ENCODE measurements around the gene BLZF1.

BLZF1 gene

DNA sequence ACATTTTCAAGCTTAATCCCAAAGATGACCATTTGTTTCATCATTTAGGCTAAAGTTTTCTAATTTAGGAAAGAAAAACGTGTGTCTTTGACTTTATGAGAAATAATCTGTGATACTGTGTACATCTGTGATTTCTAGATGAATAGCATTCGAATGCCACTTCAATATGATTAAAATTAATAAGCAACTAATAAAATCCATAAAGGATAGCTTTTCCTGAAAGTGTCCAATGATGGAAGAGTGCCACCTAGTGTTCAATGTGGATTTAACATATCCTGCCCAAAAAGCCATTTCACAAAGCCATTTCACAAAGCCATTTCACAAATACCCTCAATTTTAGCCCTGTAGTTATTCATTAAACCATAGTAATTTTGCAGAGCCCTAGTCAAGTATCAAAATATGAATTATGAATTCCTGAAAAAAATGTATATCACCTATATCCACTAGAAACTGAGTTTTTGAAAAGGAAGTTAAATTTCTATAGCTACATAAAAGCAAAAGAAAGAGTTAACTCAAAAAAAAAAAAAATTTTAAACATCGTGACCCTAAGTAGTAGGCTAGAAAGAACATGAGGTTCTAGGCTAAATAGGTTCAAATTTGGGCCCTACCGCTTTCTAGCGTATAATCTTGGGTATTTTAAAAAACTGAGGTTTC, 19.5 kb upstream of the BLZF1 start:
- peak; percentile 45 for DNase-seq (ENCODE audit: low spot score)
- no CpG with 5 or more reads among the region's 5 CpGs for WGBS, 2 donors (ENCODE audit: extremely low coverage in 2 of 2, insufficient read length in 2 of 2, insufficient replicate concordance in 1 of 2)
- H3K79me1 ChIP-seq (ENCODE audit: low read depth, low read length) = no peaks in the 10 kb centered on the region
- H3K4me1 ChIP-seq (ENCODE audit: control insufficient read depth in 2 of 2, insufficient read depth in 1 of 2, low read depth in 1 of 2, low read length in 2 of 2) = no peaks in the 10 kb centered on the region
- no peak overlapping the region for H2AFZ ChIP-seq (ENCODE audit: low read length)
- H3K4me3 ChIP-seq (ENCODE audit: low read length in 2 of 2) = no peak overlapping the region
- H2BK5ac ChIP-seq (ENCODE audit: low read length) = no peak overlapping the region
- H3K18ac ChIP-seq (ENCODE audit: low read length) = no peak overlapping the region
- H2BK12ac ChIP-seq (ENCODE audit: low read length) = no peak overlapping the region
- no peaks in the 10 kb centered on the region for H3K36me3 ChIP-seq (replicated peaks in 1 of 2; ENCODE audit: control insufficient read depth in 2 of 2, insufficient read depth in 2 of 2, low read length in 2 of 2)
- no peak overlapping the region for H2BK15ac ChIP-seq (ENCODE audit: low read length)
- H3K4ac ChIP-seq (ENCODE audit: low read length) = no peak overlapping the region
- H3K9ac ChIP-seq (ENCODE audit: low read depth, low read length, poor library complexity) = no peak overlapping the region
- H3K14ac ChIP-seq (ENCODE audit: low read length) = no peak overlapping the region
- H3K4me2 ChIP-seq (ENCODE audit: insufficient read depth, low read length, poor library complexity, severe bottlenecking) = no peak overlapping the region
- H4K8ac ChIP-seq (ENCODE audit: low read depth, low read length) = no peak overlapping the region
- H3K23ac ChIP-seq (ENCODE audit: low read depth, low read length, poor library complexity) = no peak overlapping the region
- no peaks in the 10 kb centered on the region for H3K27me3 ChIP-seq (ENCODE audit: control insufficient read depth in 3 of 3, insufficient read depth in 3 of 3, low read depth in 1 of 3, low read length in 3 of 3)
- H3K27ac ChIP-seq (replicated peaks; ENCODE audit: low read length) = no peak overlapping the region
- no peak overlapping the region for H2AK5ac ChIP-seq (ENCODE audit: low read depth, low read length)
- H3K9me3 ChIP-seq (replicated peaks in 1 of 2; ENCODE audit: control insufficient read depth in 2 of 2, insufficient read depth in 1 of 2, low read depth in 1 of 2, low read length in 2 of 2) = peaks cover 0 to 2% of the 10 kb centered on the region in 2 donors
- no peak overlapping the region for H2BK120ac ChIP-seq (ENCODE audit: low read depth, low read length)
- no peak overlapping the region for H4K91ac ChIP-seq (ENCODE audit: low read depth, low read length, poor library complexity)

DNA sequence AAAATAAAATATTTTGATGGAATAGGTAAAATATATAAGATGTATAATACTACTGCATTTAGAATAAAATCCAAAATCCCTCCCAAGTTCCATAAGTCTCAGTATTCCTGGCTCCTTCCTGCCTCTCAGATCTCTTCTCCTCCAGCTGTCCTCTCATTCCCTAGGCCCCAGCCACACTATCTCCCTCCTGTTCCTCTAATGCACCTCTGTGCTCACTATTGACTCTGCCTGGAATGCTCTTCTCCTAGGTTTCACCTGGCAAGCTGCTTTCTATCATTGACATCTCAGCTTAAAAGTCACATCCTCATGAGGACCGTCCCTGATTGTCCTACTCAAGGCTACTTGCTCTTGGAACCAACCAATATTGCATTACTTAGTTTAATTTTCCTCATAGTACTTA, 7.6 kb upstream of the BLZF1 start:
- no peak overlapping the region for H3K9ac ChIP-seq (ENCODE audit: low read depth, low read length, poor library complexity)
- H3K23ac ChIP-seq (ENCODE audit: low read depth, low read length, poor library complexity) = no peak overlapping the region
- no peak overlapping the region for H2BK12ac ChIP-seq (ENCODE audit: low read length)
- WGBS, 2 donors (ENCODE audit: extremely low coverage in 2 of 2, insufficient read length in 2 of 2, insufficient replicate concordance in 1 of 2) = no CpG with 5 or more reads among the region's 1 CpG
- H3K27me3 ChIP-seq (ENCODE audit: control insufficient read depth in 3 of 3, insufficient read depth in 3 of 3, low read depth in 1 of 3, low read length in 3 of 3) = peaks cover 0 to under 1% (median 0%) of the 10 kb centered on the region in 3 experiments
- no peak for DNase-seq (ENCODE audit: low spot score)
- H2BK15ac ChIP-seq (ENCODE audit: low read length) = no peak overlapping the region
- H3K4me1 ChIP-seq (ENCODE audit: control insufficient read depth in 2 of 2, insufficient read depth in 1 of 2, low read depth in 1 of 2, low read length in 2 of 2) = no peaks in the 10 kb centered on the region
- no peak overlapping the region for H2AFZ ChIP-seq (ENCODE audit: low read length)
- no peak overlapping the region for H3K18ac ChIP-seq (ENCODE audit: low read length)
- no peaks in the 10 kb centered on the region for H3K36me3 ChIP-seq (replicated peaks in 1 of 2; ENCODE audit: control insufficient read depth in 2 of 2, insufficient read depth in 2 of 2, low read length in 2 of 2)
- H3K14ac ChIP-seq (ENCODE audit: low read length) = no peak overlapping the region
- no peak overlapping the region for H2BK5ac ChIP-seq (ENCODE audit: low read length)
- no peak overlapping the region for H3K4ac ChIP-seq (ENCODE audit: low read length)
- H3K4me3 ChIP-seq (ENCODE audit: low read length in 2 of 2) = no peak overlapping the region
- H3K79me1 ChIP-seq (ENCODE audit: low read depth, low read length) = peaks cover 2% of the 10 kb centered on the region
- H3K27ac ChIP-seq (replicated peaks; ENCODE audit: low read length) = no peak overlapping the region
- H2BK120ac ChIP-seq (ENCODE audit: low read depth, low read length) = no peak overlapping the region
- no peak overlapping the region for H4K91ac ChIP-seq (ENCODE audit: low read depth, low read length, poor library complexity)
- H3K9me3 ChIP-seq (replicated peaks in 1 of 2; ENCODE audit: control insufficient read depth in 2 of 2, insufficient read depth in 1 of 2, low read depth in 1 of 2, low read length in 2 of 2) = peaks cover 2 to 3% of the 10 kb centered on the region in 2 donors
- no peak overlapping the region for H4K8ac ChIP-seq (ENCODE audit: low read depth, low read length)
- no peak overlapping the region for H2AK5ac ChIP-seq (ENCODE audit: low read depth, low read length)
- H3K4me2 ChIP-seq (ENCODE audit: insufficient read depth, low read length, poor library complexity, severe bottlenecking) = no peak overlapping the region

- Histone ChIP-seq H2AK5ac (ENCODE audit: low read depth, low read length) (no peak overlapping the region), H3K27ac (replicated peaks; ENCODE audit: low read length) (no peak overlapping the region), H2AFZ (ENCODE audit: low read length) (no peak overlapping the region), H3K9me3 (replicated peaks in 1 of 2; ENCODE audit: control insufficient read depth in 2 of 2, insufficient read depth in 1 of 2, low read depth in 1 of 2, low read length in 2 of 2) (peaks cover 2 to 3% of the 10 kb centered on the region in 2 donors), H4K8ac (ENCODE audit: low read depth, low read length) (no peak overlapping the region), H3K79me1 (ENCODE audit: low read depth, low read length) (peaks cover 2% of the 10 kb centered on the region), H2BK12ac (ENCODE audit: low read length) (no peak overlapping the region), H3K36me3 (replicated peaks in 1 of 2; ENCODE audit: control insufficient read depth in 2 of 2, insufficient read depth in 2 of 2, low read length in 2 of 2) (no peaks in the 10 kb centered on the region), H3K4me1 (ENCODE audit: control insufficient read depth in 2 of 2, insufficient read depth in 1 of 2, low read depth in 1 of 2, low read length in 2 of 2) (no peaks in the 10 kb centered on the region), H3K4me2 (ENCODE audit: insufficient read depth, low read length, poor library complexity, severe bottlenecking) (no peak overlapping the region), H3K14ac (ENCODE audit: low read length) (no peak overlapping the region), H3K18ac (ENCODE audit: low read length) (no peak overlapping the region), H3K4me3 (ENCODE audit: low read length in 2 of 2) (no peak overlapping the region), H3K27me3 (ENCODE audit: control insufficient read depth in 3 of 3, insufficient read depth in 3 of 3, low read depth in 1 of 3, low read length in 3 of 3) (no peaks in the 10 kb centered on the region), H2BK5ac (ENCODE audit: low read length) (no peak overlapping the region), H2BK120ac (ENCODE audit: low read depth, low read length) (no peak overlapping the region), H3K4ac (ENCODE audit: low read length) (no peak overlapping the region), H2BK15ac (ENCODE audit: low read length) (no peak overlapping the region), H4K91ac (ENCODE audit: low read depth, low read length, poor library complexity) (no peak overlapping the region), H3K9ac (ENCODE audit: low read depth, low read length, poor library complexity) (no peak overlapping the region), H3K23ac (ENCODE audit: low read depth, low read length, poor library complexity) (no peak overlapping the region)
- DNase-seq (ENCODE audit: low spot score) = no peak
- no CpG with 5 or more reads among the region's 7 CpGs for WGBS, 2 donors (ENCODE audit: extremely low coverage in 2 of 2, insufficient read length in 2 of 2, insufficient replicate concordance in 1 of 2)
Observed at GRCh38 chr1:169361281-169361680, 6.7 kb upstream of the BLZF1 start.

DNA sequence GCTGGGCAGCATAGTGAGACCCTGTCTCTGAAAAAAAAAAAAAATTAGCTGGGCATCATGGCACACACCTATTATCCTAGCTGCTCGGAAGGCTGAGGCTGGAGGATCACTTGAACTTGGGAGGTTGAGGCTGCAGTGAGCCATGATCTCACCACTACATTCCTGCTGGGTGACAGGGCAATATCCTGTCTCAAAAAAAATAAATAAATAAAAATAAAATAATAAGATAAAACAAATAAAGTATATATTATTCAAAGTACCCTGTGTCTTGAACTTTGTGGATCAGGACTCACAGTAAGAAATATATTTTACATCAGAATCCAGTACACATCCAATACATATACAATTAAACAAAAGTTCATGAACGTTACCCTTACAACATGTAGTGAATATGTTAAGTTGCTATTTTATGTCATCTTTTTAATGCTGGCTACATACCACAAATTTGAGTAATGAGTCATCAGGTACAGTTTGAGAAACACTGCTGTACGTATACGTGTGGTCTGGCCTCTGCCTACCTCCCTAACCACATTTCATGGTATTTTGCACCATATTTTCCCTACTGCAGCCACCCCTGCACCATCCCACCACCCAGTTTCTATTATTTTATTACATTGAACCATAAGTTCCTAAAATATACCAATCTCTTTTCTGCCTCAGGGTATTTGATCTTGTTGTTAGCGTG, 4.8 kb upstream of the BLZF1 start:
- no peak for DNase-seq (ENCODE audit: low spot score)

More for the DNA sequence above, 4.8 kb upstream of the BLZF1 start:
- no peak overlapping the region for H3K4ac ChIP-seq (ENCODE audit: low read length)
- H3K4me3 ChIP-seq (ENCODE audit: low read length in 2 of 2) = no peak overlapping the region
- WGBS, 2 donors (ENCODE audit: extremely low coverage in 2 of 2, insufficient read length in 2 of 2, insufficient replicate concordance in 1 of 2) = no CpG with 5 or more reads among the region's 5 CpGs
- H2AFZ ChIP-seq (ENCODE audit: low read length) = no peak overlapping the region
- H2BK120ac ChIP-seq (ENCODE audit: low read depth, low read length) = no peak overlapping the region
- no peak overlapping the region for H2BK15ac ChIP-seq (ENCODE audit: low read length)
- H3K9me3 ChIP-seq (replicated peaks in 1 of 2; ENCODE audit: control insufficient read depth in 2 of 2, insufficient read depth in 1 of 2, low read depth in 1 of 2, low read length in 2 of 2) = peaks cover 2 to 3% of the 10 kb centered on the region in 2 donors
- no peak overlapping the region for H2BK5ac ChIP-seq (ENCODE audit: low read length)
- H4K8ac ChIP-seq (ENCODE audit: low read depth, low read length) = no peak overlapping the region
- no peaks in the 10 kb centered on the region for H3K27me3 ChIP-seq (ENCODE audit: control insufficient read depth in 3 of 3, insufficient read depth in 3 of 3, low read depth in 1 of 3, low read length in 3 of 3)
- no peak overlapping the region for H3K27ac ChIP-seq (replicated peaks; ENCODE audit: low read length)
- H3K9ac ChIP-seq (ENCODE audit: low read depth, low read length, poor library complexity) = no peak overlapping the region
- no peak overlapping the region for H3K18ac ChIP-seq (ENCODE audit: low read length)
- no peak overlapping the region for H3K14ac ChIP-seq (ENCODE audit: low read length)
- H3K36me3 ChIP-seq (replicated peaks in 1 of 2; ENCODE audit: control insufficient read depth in 2 of 2, insufficient read depth in 2 of 2, low read length in 2 of 2) = no peaks in the 10 kb centered on the region
- no peak overlapping the region for H4K91ac ChIP-seq (ENCODE audit: low read depth, low read length, poor library complexity)
- H2BK12ac ChIP-seq (ENCODE audit: low read length) = no peak overlapping the region
- H3K4me2 ChIP-seq (ENCODE audit: insufficient read depth, low read length, poor library complexity, severe bottlenecking) = no peak overlapping the region
- peaks cover 0 to 2% of the 10 kb centered on the region in 2 donors for H3K4me1 ChIP-seq (ENCODE audit: control insufficient read depth in 2 of 2, insufficient read depth in 1 of 2, low read depth in 1 of 2, low read length in 2 of 2)
- H3K23ac ChIP-seq (ENCODE audit: low read depth, low read length, poor library complexity) = no peak overlapping the region
- no peak overlapping the region for H2AK5ac ChIP-seq (ENCODE audit: low read depth, low read length)
- H3K79me1 ChIP-seq (ENCODE audit: low read depth, low read length) = peaks cover 2% of the 10 kb centered on the region
